ENCODE data around the gene SOCS7.

- TF ChIP-seq EZH2 (IDR thresholded peaks at IDR 0.05) = no peak
- TF ChIP-seq, protein P1, sequence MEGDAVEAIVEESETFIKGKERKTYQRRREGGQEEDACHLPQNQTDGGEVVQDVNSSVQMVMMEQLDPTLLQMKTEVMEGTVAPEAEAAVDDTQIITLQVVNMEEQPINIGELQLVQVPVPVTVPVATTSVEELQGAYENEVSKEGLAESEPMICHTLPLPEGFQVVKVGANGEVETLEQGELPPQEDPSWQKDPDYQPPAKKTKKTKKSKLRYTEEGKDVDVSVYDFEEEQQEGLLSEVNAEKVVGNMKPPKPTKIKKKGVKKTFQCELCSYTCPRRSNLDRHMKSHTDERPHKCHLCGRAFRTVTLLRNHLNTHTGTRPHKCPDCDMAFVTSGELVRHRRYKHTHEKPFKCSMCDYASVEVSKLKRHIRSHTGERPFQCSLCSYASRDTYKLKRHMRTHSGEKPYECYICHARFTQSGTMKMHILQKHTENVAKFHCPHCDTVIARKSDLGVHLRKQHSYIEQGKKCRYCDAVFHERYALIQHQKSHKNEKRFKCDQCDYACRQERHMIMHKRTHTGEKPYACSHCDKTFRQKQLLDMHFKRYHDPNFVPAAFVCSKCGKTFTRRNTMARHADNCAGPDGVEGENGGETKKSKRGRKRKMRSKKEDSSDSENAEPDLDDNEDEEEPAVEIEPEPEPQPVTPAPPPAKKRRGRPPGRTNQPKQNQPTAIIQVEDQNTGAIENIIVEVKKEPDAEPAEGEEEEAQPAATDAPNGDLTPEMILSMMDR (IDR thresholded peaks at IDR 0.05) = no peak
Observed at GRCh38 chr17:38431346-38432145, 79.9 kb downstream of the SOCS7 start.

Measured in neural progenitor cell (in vitro differentiated cells).